H9 (cell line): Measurements from ENCODE around the gene RAD50. TPM values are rescaled to one million over a fixed set of nuclear protein-coding genes. Genes with fewer than 3 reads are reported as not detected.

Experiments
- DNase-seq: peaks from one replicate; pipeline ENCODE4 v3.0.0-alpha.2; 2017
- H2AFZ ChIP-seq: one replicate; pipeline ENCODE4 v1.6.1; 2013; ENCODE audit warnings: mild to moderate bottlenecking, low read length, control low read depth, moderate library complexity
- H2AK5ac ChIP-seq: 2 replicates; pipeline ENCODE4 v1.6.1; 2013; ENCODE audit warnings: low read length, control low read depth, mixed read lengths; ENCODE audit not compliant: insufficient read length
- H2BK120ac ChIP-seq: one replicate; pipeline ENCODE4 v1.6.1; 2013; ENCODE audit warnings: low read depth, mild to moderate bottlenecking, low read length, control low read depth, inconsistent platforms; ENCODE audit not compliant: poor library complexity, severe bottlenecking
- H2BK12ac ChIP-seq: 2 replicates; pipeline ENCODE4 v1.6.1; 2013; ENCODE audit warnings: low read length, control low read depth, mixed read lengths, low read depth; ENCODE audit not compliant: insufficient read length
- H2BK15ac ChIP-seq: 2 replicates; pipeline ENCODE4 v1.6.1; 2013; ENCODE audit warnings: low read depth, low read length, control low read depth
- H2BK20ac ChIP-seq: one replicate; pipeline ENCODE4 v1.6.1; 2013; ENCODE audit warnings: low read depth, mild to moderate bottlenecking, low read length, control low read depth, inconsistent platforms; ENCODE audit not compliant: poor library complexity, severe bottlenecking
- H2BK5ac ChIP-seq: 2 replicates; pipeline ENCODE4 v1.6.1; 2013; ENCODE audit warnings: low read length, control low read depth, mixed read lengths; ENCODE audit not compliant: insufficient read length
- H3K14ac ChIP-seq: 2 replicates; pipeline ENCODE4 v1.6.1; 2013; ENCODE audit warnings: low read length, control low read depth; ENCODE audit not compliant: insufficient read depth
- H3K18ac ChIP-seq: 2 replicates; pipeline ENCODE4 v1.6.1; 2013; ENCODE audit warnings: low read depth, mild to moderate bottlenecking, mixed read lengths, low read length, control low read depth; ENCODE audit not compliant: insufficient read length
- H3K23ac ChIP-seq: 2 replicates; pipeline ENCODE4 v1.6.1; 2013; ENCODE audit warnings: low read length, control low read depth, mixed read lengths, low read depth; ENCODE audit not compliant: insufficient read length
- H3K23me2 ChIP-seq: 2 replicates; pipeline ENCODE4 v1.6.1; 2013; ENCODE audit warnings: low read depth, mild to moderate bottlenecking, mixed read lengths, low read length, control low read depth; ENCODE audit not compliant: insufficient read length, poor library complexity, severe bottlenecking
- H3K27ac ChIP-seq: 2 replicates; pipeline ENCODE4 v1.5.1; 2013; ENCODE audit warnings: low read length, control low read depth, mixed read lengths, low read depth; ENCODE audit not compliant: insufficient read length
- H3K27me3 ChIP-seq: 2 replicates; pipeline ENCODE4 v1.6.1; 2013; ENCODE audit warnings: low read length, control low read depth, inconsistent platforms; ENCODE audit not compliant: insufficient read depth
- H3K4ac ChIP-seq: 2 replicates; pipeline ENCODE4 v1.6.1; 2013; ENCODE audit warnings: low read depth, mild to moderate bottlenecking, control low read depth, inconsistent platforms, low read length, moderate library complexity
- H3K4me1 ChIP-seq: 2 replicates; pipeline ENCODE4 v1.6.1; 2013; ENCODE audit warnings: low read length, control low read depth, inconsistent platforms; ENCODE audit not compliant: insufficient read depth
- H3K4me2 ChIP-seq: 2 replicates; pipeline ENCODE4 v1.6.1; 2013; ENCODE audit warnings: low read length, control low read depth, mixed read lengths; ENCODE audit not compliant: insufficient read length, insufficient read depth
- H3K56ac ChIP-seq: 2 replicates; pipeline ENCODE4 v1.6.1; 2013; ENCODE audit warnings: low read depth, mild to moderate bottlenecking, mixed read lengths, low read length, control low read depth; ENCODE audit not compliant: insufficient read length
- H3K79me1 ChIP-seq: 2 replicates; pipeline ENCODE4 v1.6.1; 2013; ENCODE audit warnings: low read depth, mild to moderate bottlenecking, moderate library complexity, low read length, control low read depth, inconsistent platforms; ENCODE audit not compliant: insufficient read depth, poor library complexity, severe bottlenecking
- H3K79me2 ChIP-seq: 2 replicates; pipeline ENCODE4 v1.6.1; 2013; ENCODE audit warnings: low read length, control low read depth, inconsistent platforms; ENCODE audit not compliant: insufficient read depth
- H3K9ac ChIP-seq: 2 replicates; pipeline ENCODE4 v1.6.1; 2013; ENCODE audit warnings: low read length, control low read depth, mixed read lengths; ENCODE audit not compliant: insufficient read length; ENCODE audit errors: extremely low read depth
- H3K9me3 ChIP-seq: one replicate; pipeline ENCODE4 v1.6.1; 2013; ENCODE audit warnings: low read depth, low read length, inconsistent platforms; ENCODE audit not compliant: control insufficient read depth
- H3T11ph ChIP-seq: one replicate; pipeline ENCODE4 v1.6.1; 2013; ENCODE audit warnings: mild to moderate bottlenecking, low read length, control low read depth, inconsistent platforms
- H4K20me1 ChIP-seq: one replicate; pipeline ENCODE4 v1.6.1; 2013; ENCODE audit not compliant: control insufficient read depth, insufficient read length, insufficient read depth
- H4K5ac ChIP-seq: 2 replicates; pipeline ENCODE4 v1.6.1; 2013; ENCODE audit warnings: low read depth, mild to moderate bottlenecking, mixed read lengths, low read length, control low read depth; ENCODE audit not compliant: insufficient read length
- H4K8ac ChIP-seq: replicated peaks from 2 replicates; pipeline ENCODE4 v1.6.1; 2013; ENCODE audit warnings: low read length, control low read depth, mixed read lengths, low read depth; ENCODE audit not compliant: insufficient read length
- H4K91ac ChIP-seq: 2 replicates; pipeline ENCODE4 v1.6.1; 2013; ENCODE audit warnings: low read depth, mild to moderate bottlenecking, moderate library complexity, mixed read lengths, low read length, control low read depth; ENCODE audit not compliant: insufficient read length
- H3K27ac Mint-ChIP-seq, 3 experiments: 2 replicates in 2 of 3; 3 replicates in 1 of 3; pipeline ENCODE4 v1.8.0; 2020 to 2021; ENCODE audit warnings: mixed read lengths in 3 of 3, mild to moderate bottlenecking in 1 of 3, moderate library complexity in 1 of 3
- H3K27me3 Mint-ChIP-seq: 2 replicates; pipeline ENCODE4 v1.8.0; 2021; ENCODE audit warnings: low read depth, mild to moderate bottlenecking, moderate library complexity, mixed read lengths
- H3K36me3 Mint-ChIP-seq, 3 experiments: 2 replicates in 2 of 3; 3 replicates in 1 of 3; pipeline ENCODE4 v1.8.0; 2020 to 2021; ENCODE audit warnings: low read depth in 3 of 3, mixed read lengths in 3 of 3; ENCODE audit not compliant: insufficient read depth in 1 of 3
- H3K4me1 Mint-ChIP-seq, 2 experiments: 2 replicates each; pipeline ENCODE4 v1.8.0; 2020; ENCODE audit warnings: mixed read lengths in 2 of 2
- H3K4me3 Mint-ChIP-seq, 2 experiments: 2 replicates in 1 of 2; 3 replicates in 1 of 2; pipeline ENCODE4 v1.8.0; 2020 to 2021; ENCODE audit warnings: mild to moderate bottlenecking in 2 of 2, mixed read lengths in 2 of 2, moderate library complexity in 1 of 2
- H3K9me3 Mint-ChIP-seq, 2 experiments: 2 replicates in 1 of 2; 3 replicates in 1 of 2; pipeline ENCODE4 v1.8.0; 2020; ENCODE audit warnings: mild to moderate bottlenecking in 2 of 2, mixed read lengths in 2 of 2, moderate library complexity in 1 of 2
- CTCF ChIP-seq: fragments of 200-600 bp; sonication (generic); conservative IDR thresholded peaks from 3 replicates; pipeline ENCODE4 v1.8.0; 2021; ENCODE audit warnings: antibody characterized with exemption, mild to moderate bottlenecking
- total RNA-seq: library from RNA; stranded (reverse); gene quantifications from 2 replicates; pipeline ENCODE4 v1.2.1, GENCODE V29; 2021

The RAD50 gene
- total RNA-seq, 1 experiment from 2014 or later, result 46.1 TPM

- Histone ChIP-seq H3K27me3 (no peaks in the 10 kb centered on the region), H2BK15ac (no peak overlapping the region), H4K5ac (no peak overlapping the region), H3K79me1 (no peaks in the 10 kb centered on the region), H3T11ph (no peak overlapping the region), H3K56ac (no peak overlapping the region), H3K23ac (no peak overlapping the region), H4K8ac (no peak overlapping the region), H3K27ac (no peak overlapping the region), H3K4me2 (no peak overlapping the region), H2AK5ac (no peak overlapping the region), H4K91ac (no peak overlapping the region), H2BK12ac (no peak overlapping the region), H3K14ac (no peak overlapping the region), H3K4me1 (no peaks in the 10 kb centered on the region), H3K23me2 (no peaks in the 10 kb centered on the region), H4K20me1 (no peaks in the 10 kb centered on the region), H2BK120ac (no peak overlapping the region), H3K9ac (no peak overlapping the region), H2BK5ac (no peak overlapping the region), H2BK20ac (no peak overlapping the region), H3K18ac (no peak overlapping the region), H3K79me2 (no peaks in the 10 kb centered on the region), H2AFZ (no peak overlapping the region), H3K9me3 (no peaks in the 10 kb centered on the region), H3K4ac (no peak overlapping the region)
- Mint-ChIP-seq H3K9me3 (no peaks in the 10 kb centered on the region), H3K4me3 (no peak overlapping the region), H3K27ac (no peak overlapping the region), H3K4me1 (no peaks in the 10 kb centered on the region), H3K36me3 (peaks cover 6 to 58% (median 58%) of the 10 kb centered on the region in 3 experiments; a peak in 6 of 7 replicates), H3K27me3 (no peaks in the 10 kb centered on the region)
- no peak for DNase-seq
- TF ChIP-seq CTCF, result no peak
Measured at GRCh38 chr5:132586063-132586462, 29.3 kb downstream of the RAD50 start.
